H1 (cell line): ENCODE data around the gene SRRT. TPM values are rescaled to one million over a fixed set of nuclear protein-coding genes. Genes with fewer than 3 reads are reported as not detected.
"Not testable (repeated sequence)": the region's sequence is repeated elsewhere in the genome, so short reads cannot be mapped to it uniquely, and the experiment has no call there.

ENCODE experiments used
- CTCF ChIA-PET: fragments of 300-600 bp; sonication (Branson Sonifier 250); formaldehyde crosslinking; loops from one replicate; lab custom pipeline; 2021; ENCODE audit not compliant: partially characterized antibody; lab: Charles Lee
- POLR2A ChIA-PET: fragments of 300-600 bp; sonication (Branson Sonifier 250); formaldehyde crosslinking; loops from one replicate; lab custom pipeline; 2021; ENCODE audit warnings: inconsistent platforms; ENCODE audit not compliant: partially characterized antibody; lab: Charles Lee
- DNase-seq, 2 experiments: peaks; one replicate each; pipeline versions ENCODE4 v3.0.0 to v3.0.0-alpha.2; 2010 to 2022; ENCODE audit warnings: low spot score in 2 of 2, low read depth in 1 of 2, mixed read lengths in 1 of 2
- FAIRE-seq: peaks from 2 replicates; lab custom pipeline; 2011; peaks lifted over from hg19 to GRCh38; lab: Jason Lieb, UNC
- H2AFZ ChIP-seq: 2 replicates; pipeline ENCODE4 v1.8.1; 2012; ENCODE audit warnings: low read length, inconsistent platforms
- H2AK5ac ChIP-seq: 2 replicates; pipeline ENCODE4 v1.6.1; 2013; ENCODE audit warnings: low read depth, low read length
- H2BK120ac ChIP-seq: replicated peaks from 2 replicates; pipeline ENCODE3; 2013; ENCODE audit warnings: low read depth, low read length, inconsistent platforms
- H2BK12ac ChIP-seq: 2 replicates; pipeline ENCODE4 v1.6.1; 2013; ENCODE audit warnings: low read depth, low read length
- H2BK15ac ChIP-seq: 2 replicates; pipeline ENCODE4 v1.6.1; 2013; ENCODE audit warnings: low read length
- H2BK20ac ChIP-seq: 2 replicates; pipeline ENCODE4 v1.6.1; 2013; ENCODE audit warnings: low read length
- H2BK5ac ChIP-seq: 2 replicates; pipeline ENCODE4 v1.6.1; 2013; ENCODE audit warnings: low read depth, low read length
- H3K14ac ChIP-seq: 2 replicates; pipeline ENCODE4 v1.6.1; 2013; ENCODE audit warnings: inconsistent platforms; ENCODE audit not compliant: insufficient read length
- H3K18ac ChIP-seq: 2 replicates; pipeline ENCODE4 v1.6.1; 2013; ENCODE audit warnings: low read length; ENCODE audit errors: extremely low read depth
- H3K23ac ChIP-seq: 2 replicates; pipeline ENCODE4 v1.6.1; 2013; ENCODE audit warnings: inconsistent platforms; ENCODE audit not compliant: insufficient read length
- H3K23me2 ChIP-seq: 2 replicates; pipeline ENCODE4 v1.6.1; 2013; ENCODE audit warnings: low read depth, low read length
- H3K27ac ChIP-seq: 2 replicates; pipeline ENCODE4 v1.6.1; 2011; ENCODE audit warnings: low read depth, low read length, inconsistent platforms
- H3K27me3 ChIP-seq, 4 experiments: replicated peaks in 1 of 4; 1 replicate in 1 of 4; 2 replicates in 3 of 4; pipeline versions ENCODE4 v1.6.1 to v1.8.1; 2011 to 2013; ENCODE audit warnings: low read length in 3 of 4, mild to moderate bottlenecking in 3 of 4, inconsistent platforms in 2 of 4, mixed read lengths in 2 of 4, moderate library complexity in 1 of 4; ENCODE audit not compliant: control insufficient read depth in 3 of 4, insufficient read depth in 3 of 4; ENCODE audit errors: extremely low read depth in 1 of 4
- H3K36me3 ChIP-seq, 4 experiments: 2 replicates each; pipeline versions ENCODE4 v1.6.1 to v1.8.1; 2011 to 2013; ENCODE audit warnings: mild to moderate bottlenecking in 4 of 4, low read length in 3 of 4, moderate library complexity in 2 of 4, control low read depth in 1 of 4, inconsistent platforms in 1 of 4; ENCODE audit not compliant: insufficient read depth in 4 of 4, control insufficient read depth in 2 of 4
- H3K4ac ChIP-seq: replicated peaks from 2 replicates; pipeline ENCODE3; 2013; ENCODE audit warnings: low read length, low read depth, mixed read lengths, inconsistent platforms; ENCODE audit not compliant: insufficient read length
- H3K4me1 ChIP-seq, 4 experiments: replicated peaks in 1 of 4; 1 replicate in 1 of 4; 2 replicates in 3 of 4; pipeline versions ENCODE4 v1.6.1 to v1.8.1; 2011 to 2013; ENCODE audit warnings: low read length in 3 of 4, inconsistent platforms in 2 of 4, mixed read lengths in 1 of 4; ENCODE audit not compliant: insufficient read depth in 4 of 4, control insufficient read depth in 3 of 4
- H3K4me2 ChIP-seq, 2 experiments: 2 replicates each; pipeline versions ENCODE4 v1.6.1 to v1.8.1; 2011 to 2013; ENCODE audit warnings: low read depth in 2 of 2, low read length in 2 of 2, control low read depth in 1 of 2, inconsistent platforms in 1 of 2, mild to moderate bottlenecking in 1 of 2; ENCODE audit not compliant: insufficient read depth in 1 of 2
- H3K4me3 ChIP-seq, 4 experiments: fragments of 200-600, 300-600 bp in 1 of 4; sonication (generic), shearing (Covaris generic), sonication (Bioruptor Twin) in 1 of 4; 2 replicates each; pipeline versions ENCODE4 v1.5.1 to v1.8.1; 2011 to 2016; ENCODE audit warnings: low read length in 4 of 4, low read depth in 3 of 4, control low read depth in 2 of 4, inconsistent platforms in 2 of 4, mild to moderate bottlenecking in 2 of 4, mixed read lengths in 1 of 4, moderate library complexity in 1 of 4; ENCODE audit not compliant: insufficient read depth in 2 of 4; ENCODE audit errors: extremely low read depth in 1 of 4
- H3K56ac ChIP-seq: replicated peaks from 2 replicates; pipeline ENCODE3; 2013; ENCODE audit warnings: low read depth, mild to moderate bottlenecking, mixed read lengths, low read length, inconsistent platforms; ENCODE audit not compliant: insufficient read length
- H3K79me1 ChIP-seq: 2 replicates; pipeline ENCODE4 v1.6.1; 2013; ENCODE audit warnings: low read depth, low read length, control low read depth
- H3K79me2 ChIP-seq, 2 experiments: 2 replicates each; pipeline versions ENCODE4 v1.6.1 to v1.8.1; 2012 to 2013; ENCODE audit warnings: low read length in 2 of 2, mild to moderate bottlenecking in 2 of 2, inconsistent platforms in 1 of 2; ENCODE audit not compliant: insufficient read depth in 2 of 2, control insufficient read depth in 1 of 2
- H3K9ac ChIP-seq, 4 experiments: replicated peaks in 1 of 4; 1 replicate in 1 of 4; 2 replicates in 3 of 4; pipeline versions ENCODE4 v1.6.1 to v1.8.1; 2011 to 2013; ENCODE audit warnings: low read depth in 3 of 4, low read length in 3 of 4, control low read depth in 2 of 4, mild to moderate bottlenecking in 2 of 4, moderate library complexity in 2 of 4, inconsistent platforms in 1 of 4; ENCODE audit errors: extremely low read depth in 1 of 4
- H3K9me3 ChIP-seq, 2 experiments: 2 replicates each; pipeline versions ENCODE4 v1.6.1 to v1.8.1; 2012 to 2013; ENCODE audit warnings: mild to moderate bottlenecking in 2 of 2, moderate library complexity in 2 of 2, control low read depth in 1 of 2, inconsistent platforms in 1 of 2, low read depth in 1 of 2, low read length in 1 of 2, mixed read lengths in 1 of 2; ENCODE audit not compliant: insufficient read depth in 2 of 2
- H4K20me1 ChIP-seq, 2 experiments: replicated peaks in 1 of 2; 2 replicates each; pipeline versions ENCODE3 to v1.8.1; 2011 to 2013; ENCODE audit warnings: inconsistent platforms in 2 of 2, low read length in 2 of 2, mild to moderate bottlenecking in 1 of 2; ENCODE audit not compliant: insufficient read depth in 2 of 2, control insufficient read depth in 1 of 2
- H4K5ac ChIP-seq: 2 replicates; pipeline ENCODE4 v1.6.1; 2013; ENCODE audit warnings: low read length, low read depth, mixed read lengths, inconsistent platforms; ENCODE audit not compliant: insufficient read length
- H4K8ac ChIP-seq: 2 replicates; pipeline ENCODE4 v1.8.0; 2013; ENCODE audit warnings: mild to moderate bottlenecking, moderate library complexity, low read length, inconsistent platforms; ENCODE audit not compliant: insufficient read depth; ENCODE audit errors: extremely low read depth
- H4K91ac ChIP-seq: replicated peaks from 2 replicates; pipeline ENCODE3; 2013; ENCODE audit warnings: low read length, mixed read lengths, inconsistent platforms; ENCODE audit not compliant: insufficient read length
- WGBS, 2 experiments: shearing (Covaris generic) in 1 of 2; methylation state at CpG; one replicate each; pipeline versions ENCODE4 v1.1.6 to v1.1.7; 2013 to 2015; ENCODE audit warnings: low lambda C conversion rate in 2 of 2, mixed read lengths in 2 of 2, inconsistent platforms in 1 of 2, low coverage in 1 of 2, missing lambda C conversion rate in 1 of 2; ENCODE audit not compliant: insufficient replicate concordance in 2 of 2, insufficient coverage in 1 of 2, insufficient read length in 1 of 2; ENCODE audit errors: extremely low coverage in 1 of 2, missing lambda C conversion rate in 1 of 2; 5-methylcytosine and 5-hydroxymethylcytosine counted together
- polyA plus RNA-seq, 7 experiments: library from polyadenylated mRNA; depleted of rRNA in 3 of 7; stranded (reverse) in 5 of 7; unstranded in 2 of 7; fragments of >200 nt in 5 of 7; fragments of 200-250 nt in 2 of 7; gene quantifications; 1 replicate in 5 of 7; 2 replicates in 1 of 7; 4 replicates in 1 of 7; pipeline versions ENCODE4 v1.2.1 to v1.2.3, GENCODE V29; 2011 to 2013; ENCODE audit warnings: missing spikeins in 2 of 7, mixed read lengths in 2 of 7
- total RNA-seq: library from RNA; stranded (reverse); fragmentation: NEBNext Ultra II Directional; extraction: Animal tissue kit (Norgen Biotek cat#: 25700); gene quantifications from 2 replicates; pipeline ENCODE4 v1.2.1, GENCODE V29; 2021

SRRT gene
- total and polyA plus RNA-seq, 2 of the 8 experiments (the other 6 are each of a cell fraction or from before 2014, with no cell fraction given) = 66.7 to 237 TPM

- H2BK5ac ChIP-seq, H2AFZ ChIP-seq, H3K79me2 ChIP-seq, H3K9ac ChIP-seq, H2BK12ac ChIP-seq, H3K4me2 ChIP-seq, H3K36me3 ChIP-seq, H3K23ac ChIP-seq, H4K91ac ChIP-seq, H3K4ac ChIP-seq, FAIRE-seq, H3K9me3 ChIP-seq, H2BK15ac ChIP-seq, H3K23me2 ChIP-seq, H3K18ac ChIP-seq, H3K56ac ChIP-seq, H3K4me1 ChIP-seq, H4K20me1 ChIP-seq, H3K79me1 ChIP-seq, H2AK5ac ChIP-seq, H2BK120ac ChIP-seq, H4K8ac ChIP-seq, H4K5ac ChIP-seq, DNase-seq, H3K4me3 ChIP-seq, H3K27ac ChIP-seq, H3K27me3 ChIP-seq, H3K14ac ChIP-seq, H2BK20ac ChIP-seq, POLR2A ChIA-PET: not testable (repeated sequence)
- CTCF ChIA-PET = interaction anchor here (0.9 kb wide), 1 partner anchor 21 kb away, joined by 3 read pairs; no protein-coding TSS in a partner anchor
- 90% methylated on average over 5 of the region's 5 CpGs; no CpG with 5 or more reads in 1 of the 2 experiments for WGBS, 2 experiments
Observed at GRCh38 chr7:100919335-100919734, 44.4 kb downstream of the SRRT start.
